SK-N-SH (cell line): Measurements from ENCODE around the gene RELCH. TPM values are rescaled to one million over a fixed set of nuclear protein-coding genes. Genes with fewer than 3 reads are reported as not detected.

Experiments used
- CTCF ChIA-PET: fragments of 300-600, 350-600 bp; formaldehyde crosslinking; extraction: SDS; loops from one replicate; lab custom pipeline; 2021; lab: Yijun Ruan, JAX
- POLR2A ChIA-PET: fragments of 350-600 bp; sonication (Branson Sonifier 250); formaldehyde crosslinking; extraction: SDS; loops from one replicate; lab custom pipeline; 2020; ENCODE audit warnings: antibody characterized with exemption, inconsistent platforms; lab: Yijun Ruan, JAX
- DNase-seq: peaks from one replicate; pipeline ENCODE4 v3.0.0; 2012
- H2AFZ ChIP-seq: fragments of 200-600 bp; sonication (generic); 2 replicates; pipeline ENCODE4 v1.8.1; 2016; ENCODE audit warnings: antibody characterized with exemption, mild to moderate bottlenecking, low read depth
- H3F3A ChIP-seq: fragments of 200-600 bp; sonication (generic); replicated peaks from 2 replicates; pipeline ENCODE3; 2016; ENCODE audit warnings: antibody characterized with exemption, mild to moderate bottlenecking; ENCODE audit not compliant: insufficient read depth
- H3K27ac ChIP-seq, 2 experiments: fragments of 200-500 bp in 1 of 2; fragments of 200-600 bp in 1 of 2; sonication (Bioruptor generic) in 1 of 2; sonication (generic), shearing (Covaris generic) in 1 of 2; 2 replicates each; pipeline versions ENCODE4 v1.5.1 to v1.6.1; 2014 to 2016; ENCODE audit warnings: low read depth in 2 of 2, inconsistent platforms in 1 of 2, low read length in 1 of 2, mild to moderate bottlenecking in 1 of 2, mixed read lengths in 1 of 2
- H3K27me3 ChIP-seq: fragments of 200-600 bp; sonication (generic), shearing (Covaris generic); 2 replicates; pipeline ENCODE4 v1.6.1; 2016; ENCODE audit warnings: mixed run types; ENCODE audit not compliant: insufficient read depth
- H3K36me3 ChIP-seq, 2 experiments: fragments of 200-500 bp in 1 of 2; fragments of 200-600 bp in 1 of 2; sonication (Bioruptor generic) in 1 of 2; sonication (generic) in 1 of 2; replicated peaks in 1 of 2; 2 replicates each; pipeline versions ENCODE3 to v1.5.1; 2014 to 2016; ENCODE audit warnings: low read length in 1 of 2, mild to moderate bottlenecking in 1 of 2; ENCODE audit not compliant: insufficient read depth in 2 of 2, control insufficient read depth in 1 of 2
- H3K4me1 ChIP-seq, 2 experiments: fragments of 200-500 bp in 1 of 2; fragments of 200-600 bp in 1 of 2; sonication (Bioruptor generic) in 1 of 2; sonication (generic), shearing (Covaris generic) in 1 of 2; 2 replicates each; pipeline versions ENCODE4 v1.5.1 to v1.6.1; 2014 to 2016; ENCODE audit warnings: low read depth in 1 of 2, low read length in 1 of 2, mixed run types in 1 of 2; ENCODE audit not compliant: insufficient read depth in 2 of 2, control insufficient read depth in 1 of 2
- H3K4me2 ChIP-seq: fragments of 200-600 bp; sonication (generic), shearing (Covaris generic); 2 replicates; pipeline ENCODE4 v1.6.1; 2017; ENCODE audit warnings: mixed run types
- H3K4me3 ChIP-seq, 2 experiments: fragments of 200-500 bp in 1 of 2; fragments of 200-600 bp in 1 of 2; sonication (Bioruptor generic) in 1 of 2; sonication (generic), shearing (Covaris generic) in 1 of 2; 2 replicates each; pipeline versions ENCODE4 v1.5.1 to v1.8.1; 2014 to 2016; ENCODE audit warnings: low read depth in 2 of 2, inconsistent platforms in 1 of 2, low read length in 1 of 2, mild to moderate bottlenecking in 1 of 2, mixed read lengths in 1 of 2, moderate library complexity in 1 of 2
- H3K79me2 ChIP-seq: fragments of 200-600 bp; sonication (generic); 2 replicates; pipeline ENCODE4 v1.8.1; 2017; ENCODE audit warnings: mild to moderate bottlenecking; ENCODE audit not compliant: insufficient read depth
- H3K9ac ChIP-seq: fragments of 200-600 bp; sonication (generic); 2 replicates; pipeline ENCODE4 v1.6.1; 2017; ENCODE audit warnings: mixed run types
- H3K9me2 ChIP-seq: fragments of 200-600 bp; sonication (generic); 2 replicates; pipeline ENCODE4 v1.6.1; 2017; ENCODE audit warnings: mixed run types
- H3K9me3 ChIP-seq: fragments of 200-600 bp; sonication (generic); 2 replicates; pipeline ENCODE4 v1.6.1; 2017; ENCODE audit warnings: mixed run types, mild to moderate bottlenecking, moderate library complexity
- H4K20me1 ChIP-seq: fragments of 200-600 bp; sonication (generic); 2 replicates; pipeline ENCODE4 v1.6.1; 2017; ENCODE audit warnings: mild to moderate bottlenecking, mixed run types; ENCODE audit not compliant: insufficient read depth
- CHD2 ChIP-seq: fragments of 150-350 bp; IDR thresholded peaks from 2 replicates; pipeline ENCODE4 v1.6.1; 2018; ENCODE audit warnings: low read length; ENCODE audit not compliant: partially characterized antibody
- ELF1 ChIP-seq: IDR thresholded peaks from 2 replicates; pipeline ENCODE4 v1.4.0; 2012
- EZH2phosphoT487 ChIP-seq: fragments of 200-600 bp; sonication (generic); IDR thresholded peaks from 2 replicates; pipeline ENCODE4 v1.6.1; 2017; ENCODE audit warnings: low read depth, mixed run types, mild to moderate bottlenecking, antibody characterized with exemption, moderate library complexity, borderline replicate concordance
- IRF3 ChIP-seq: fragments of 150-350 bp; IDR thresholded peaks from 2 replicates; pipeline ENCODE4 v1.6.1; 2016; ENCODE audit warnings: mild to moderate bottlenecking, low read depth, low read length
- MAX ChIP-seq: IDR thresholded peaks from 2 replicates; pipeline ENCODE4 v1.4.0; 2012; ENCODE audit warnings: low read depth
- MEF2A ChIP-seq: IDR thresholded peaks from 2 replicates; pipeline ENCODE4 v1.4.0; 2012; ENCODE audit warnings: low read depth, borderline replicate concordance
- NFIC ChIP-seq: IDR thresholded peaks from 2 replicates; pipeline ENCODE4 v1.4.0; 2012; ENCODE audit warnings: borderline replicate concordance
- NRF1 ChIP-seq: IDR thresholded peaks from 2 replicates; pipeline ENCODE4 v1.6.1; 2012; ENCODE audit warnings: low read depth, mild to moderate bottlenecking, low read length
- POLR2AphosphoS5 ChIP-seq: IDR thresholded peaks from 2 replicates; pipeline ENCODE4 v1.6.1; 2012; ENCODE audit warnings: low read depth, low read length
- RAD21 ChIP-seq: IDR thresholded peaks from 2 replicates; pipeline ENCODE4 v1.6.1; 2012; ENCODE audit warnings: mild to moderate bottlenecking, low read length
- SIN3A ChIP-seq: IDR thresholded peaks from 2 replicates; pipeline ENCODE4 v1.6.1; 2012; ENCODE audit warnings: low read depth, mild to moderate bottlenecking, low read length, moderate library complexity, borderline replicate concordance
- SMC3 ChIP-seq: IDR thresholded peaks from 2 replicates; pipeline ENCODE4 v1.6.1; 2012; ENCODE audit warnings: low read depth, low read length, improper control_type of control experiment
- TEAD4 ChIP-seq: IDR thresholded peaks from 2 replicates; pipeline ENCODE4 v1.4.0; 2012; ENCODE audit warnings: mild to moderate bottlenecking, borderline replicate concordance; ENCODE audit not compliant: insufficient read depth
- USF1 ChIP-seq: IDR thresholded peaks from 2 replicates; pipeline ENCODE4 v1.4.0; 2012; ENCODE audit warnings: low read depth, borderline replicate concordance
- USF2 ChIP-seq: fragments of 150-350 bp; IDR thresholded peaks from 2 replicates; pipeline ENCODE4 v1.6.1; 2017; ENCODE audit warnings: antibody characterized with exemption, low read length, low read depth, borderline replicate concordance
- ZBTB33 ChIP-seq: IDR thresholded peaks from 2 replicates; pipeline ENCODE4 v1.4.0; 2012; ENCODE audit warnings: low read depth, borderline replicate concordance
- WGBS: methylation state at CpG from one replicate; pipeline ENCODE4 v1.1.6; 2017; ENCODE audit warnings: low lambda C conversion rate; 5-methylcytosine and 5-hydroxymethylcytosine counted together
- polyA plus RNA-seq, 3 experiments: library from polyadenylated mRNA; depleted of rRNA; stranded (reverse); fragments of >200 nt; gene quantifications; 2 replicates each; pipeline ENCODE4 v1.2.3, GENCODE V29; 2012

Gene RELCH
- polyA plus RNA-seq, 1 of the 3 experiments (the other 2 are of a cell fraction), result 7.4 TPM

- Histone ChIP-seq H3K4me1 (no peaks in the 10 kb centered on the region), H3K4me3 (no peak overlapping the region), H3K4me2 (no peak overlapping the region), H3K27ac (no peak overlapping the region), H3K9me2 (no peaks in the 10 kb centered on the region), H3K27me3 (no peaks in the 10 kb centered on the region), H3F3A (peaks cover 4% of the 10 kb centered on the region), H3K9me3 (no peaks in the 10 kb centered on the region), H3K36me3 (peaks cover 19 to 38% of the 10 kb centered on the region in 2 experiments), H3K79me2 (no peaks in the 10 kb centered on the region), H3K9ac (no peak overlapping the region), H4K20me1 (no peaks in the 10 kb centered on the region), H2AFZ (no peak overlapping the region)
- DNase-seq, result no peak
- WGBS, result 89% methylated on average over 2 of the region's 2 CpGs
- ChIA-PET CTCF (interaction anchor here (0.6 to 9.9 kb wide), 13 partner anchors 9 to 349 kb away, joined by 3 to 120 read pairs (median 5); partner anchors contain the start of genes PIGN and RELCH), POLR2A (no interaction called here)
- TF ChIP-seq ZBTB33 (no peak), RAD21 (no peak), SMC3 (no peak), MAX (no peak), POLR2AphosphoS5 (no peak), USF2 (no peak), ELF1 (no peak), EZH2phosphoT487 (no peak), NRF1 (no peak), IRF3 (no peak), TEAD4 (no peak), MEF2A (no peak), NFIC (no peak), USF1 (no peak), SIN3A (no peak), CHD2 (no peak)
Observed at GRCh38 chr18:62250475-62250874, 63.4 kb downstream of the RELCH start.
